GM19438 (cell line): Measurements from ENCODE around the gene SPATA20.

Source experiments
- ATAC-seq: cut with Tn5 transposase; IDR thresholded peaks from one replicate; pipeline ENCODE4 v1.9.1; 2021; ENCODE audit warnings: low read depth; ENCODE audit not compliant: unreplicated experiment

SPATA20 gene

GRCh38 chr17:50538549-50539410 is 8.2 kb upstream of the SPATA20 start:
- no peak for ATAC-seq

GRCh38 chr17:50539762-50540559 is 7.0 kb upstream of the SPATA20 start:
- ATAC-seq: no peak

- ATAC-seq: no peak
Observed at GRCh38 chr17:50540560-50541401, 6.2 kb upstream of the SPATA20 start.

GRCh38 chr17:50541402-50541715 is 5.6 kb upstream of the SPATA20 start:
- ATAC-seq: no peak

- peak; percentile 68 for ATAC-seq
Observed at GRCh38 chr17:50541716-50542688, 5.0 kb upstream of the SPATA20 start.

GRCh38 chr17:50542795-50543774 is 3.9 kb upstream of the SPATA20 start:
- ATAC-seq: no peak

- ATAC-seq: no peak
Observed at GRCh38 chr17:50544516-50544915, 2.5 kb upstream of the SPATA20 start.

GRCh38 chr17:50545311-50545710 is 1.7 kb upstream of the SPATA20 start:
- ATAC-seq: no peak

GRCh38 chr17:50546701-50547034 is 306 bp upstream of the SPATA20 start:
- no peak for ATAC-seq

- ATAC-seq: no peak
Observed at GRCh38 chr17:50547736-50548083, 736 bp downstream of the SPATA20 start.

GRCh38 chr17:50548831-50549230 is 1.9 kb downstream of the SPATA20 start:
- ATAC-seq: no peak

GRCh38 chr17:50549256-50549941 is 2.4 kb downstream of the SPATA20 start:
- ATAC-seq: no peak

- ATAC-seq: no peak
Observed at GRCh38 chr17:50549969-50550368, 3.0 kb downstream of the SPATA20 start.

- no peak for ATAC-seq
Observed at GRCh38 chr17:50550661-50551432, 3.9 kb downstream of the SPATA20 start.

- no peak for ATAC-seq
Observed at GRCh38 chr17:50551433-50551815, 4.5 kb downstream of the SPATA20 start.

GRCh38 chr17:50551884-50552283 is 4.9 kb downstream of the SPATA20 start:
- no peak for ATAC-seq

- ATAC-seq: no peak
Observed at GRCh38 chr17:50554201-50554600, 7.2 kb downstream of the SPATA20 start.

- ATAC-seq: no peak
Observed at GRCh38 chr17:50556803-50557202, 9.8 kb downstream of the SPATA20 start.
